HG02588 (cell line): ENCODE results near the gene EEF1A2.

ENCODE experiments used
- ATAC-seq: cut with Tn5 transposase; IDR thresholded peaks from one replicate; pipeline ENCODE4 v1.9.1; 2021; ENCODE audit warnings: mild to moderate bottlenecking, moderate library complexity; ENCODE audit not compliant: unreplicated experiment

EEF1A2 gene

GRCh38 chr20:63537525-63538203 lies 38.8 kb upstream of the EEF1A2 start:
- ATAC-seq: peak; percentile 77

GRCh38 chr20:63536997-63537524 lies 38.2 kb upstream of the EEF1A2 start, which contains the start of gene PTK6:
Gene PTK6 (minus strand): TSS chr20:63537376. CDS start chr20:63537314, 62 bp downstream.
- ATAC-seq: peak; percentile 7

- ATAC-seq: no peak
These were observed 37.5 kb upstream of the EEF1A2 start for GRCh38 chr20:63536241-63536977.

- ATAC-seq: no peak
These were observed 36.2 kb upstream of the EEF1A2 start for GRCh38 chr20:63534831-63535651.

DNA sequence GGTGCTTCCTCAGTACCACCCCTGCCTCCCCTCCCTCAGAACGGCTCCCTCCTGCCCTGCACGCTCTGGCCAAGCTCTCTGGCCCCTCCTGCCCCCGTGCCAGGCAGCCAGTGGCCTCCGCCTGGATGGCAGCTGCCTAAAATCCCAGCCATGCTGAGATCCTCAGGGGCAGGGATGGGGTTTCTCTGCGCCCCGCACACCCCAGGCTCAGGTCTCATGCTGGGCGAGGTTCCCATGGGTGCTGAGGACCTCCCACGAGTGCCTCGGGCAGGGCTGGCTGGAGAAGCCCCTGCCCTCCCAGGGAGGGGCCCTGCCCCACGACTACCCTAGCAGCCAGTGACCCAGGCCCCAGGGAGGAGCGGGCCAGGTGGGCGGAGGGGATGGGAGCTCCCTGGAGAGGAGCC lies 35.5 kb upstream of the EEF1A2 start:
- ATAC-seq: no peak

DNA sequence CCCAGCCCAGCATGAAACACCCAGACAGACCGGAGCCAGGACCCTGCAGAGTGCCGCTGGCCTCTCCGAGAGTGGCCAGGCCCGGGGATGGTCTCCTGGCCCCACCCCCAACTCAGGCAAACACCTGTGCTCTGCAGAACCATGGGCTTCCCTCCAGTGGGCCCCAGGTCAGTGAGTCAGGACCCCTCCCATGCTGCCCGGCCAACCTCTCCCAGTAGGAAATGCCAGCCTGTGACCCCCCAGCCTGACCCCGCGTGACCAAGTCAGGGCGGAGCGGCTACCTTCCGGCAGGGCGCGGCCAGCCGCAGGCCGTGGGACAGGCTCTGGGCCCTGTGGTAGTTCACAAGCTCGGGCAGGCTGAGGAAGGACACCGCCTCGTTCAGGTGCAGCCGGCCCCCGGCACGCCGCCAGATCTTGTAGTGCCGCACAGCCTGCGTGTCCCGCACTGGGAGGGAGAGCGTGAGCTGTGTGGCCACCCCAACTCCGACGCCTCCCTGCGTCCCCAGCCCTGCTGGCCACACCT lies 35.0 kb upstream of the EEF1A2 start:
- no peak for ATAC-seq

- ATAC-seq: no peak
These were observed 34.5 kb upstream of the EEF1A2 start for GRCh38 chr20:63533388-63533787.

DNA sequence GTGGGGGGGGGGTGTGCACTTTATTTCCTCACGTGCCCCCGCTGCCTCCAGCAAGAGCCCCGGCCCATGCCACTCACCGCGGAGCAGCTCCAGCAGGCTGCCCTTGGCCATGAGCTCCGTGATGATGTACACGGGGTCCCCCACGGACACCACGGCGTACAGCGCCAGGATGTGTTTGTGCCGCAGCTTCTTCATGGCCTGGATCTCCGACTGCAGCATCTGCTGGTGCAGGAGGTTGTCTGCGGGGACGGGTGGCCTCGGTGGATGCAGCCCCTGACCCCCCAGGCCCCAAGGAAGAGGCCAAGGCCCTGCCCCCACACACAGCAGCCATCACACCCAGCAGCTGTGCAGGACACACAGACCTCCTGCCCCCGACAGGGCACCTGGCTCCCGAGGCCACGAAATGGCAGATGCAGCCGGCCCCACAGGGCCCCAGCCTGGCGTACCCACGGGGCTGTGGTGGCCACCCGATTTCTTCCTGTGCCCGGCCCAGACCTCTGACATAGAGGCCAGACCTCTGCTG lies 33.6 kb upstream of the EEF1A2 start:
- no peak for ATAC-seq

- no peak for ATAC-seq
These were observed 33.0 kb upstream of the EEF1A2 start for GRCh38 chr20:63531686-63532448.

- no peak for ATAC-seq
These were observed 31.9 kb upstream of the EEF1A2 start for GRCh38 chr20:63530788-63531160.

GRCh38 chr20:63529861-63530787 lies 31.2 kb upstream of the EEF1A2 start:
- ATAC-seq: no peak

DNA sequence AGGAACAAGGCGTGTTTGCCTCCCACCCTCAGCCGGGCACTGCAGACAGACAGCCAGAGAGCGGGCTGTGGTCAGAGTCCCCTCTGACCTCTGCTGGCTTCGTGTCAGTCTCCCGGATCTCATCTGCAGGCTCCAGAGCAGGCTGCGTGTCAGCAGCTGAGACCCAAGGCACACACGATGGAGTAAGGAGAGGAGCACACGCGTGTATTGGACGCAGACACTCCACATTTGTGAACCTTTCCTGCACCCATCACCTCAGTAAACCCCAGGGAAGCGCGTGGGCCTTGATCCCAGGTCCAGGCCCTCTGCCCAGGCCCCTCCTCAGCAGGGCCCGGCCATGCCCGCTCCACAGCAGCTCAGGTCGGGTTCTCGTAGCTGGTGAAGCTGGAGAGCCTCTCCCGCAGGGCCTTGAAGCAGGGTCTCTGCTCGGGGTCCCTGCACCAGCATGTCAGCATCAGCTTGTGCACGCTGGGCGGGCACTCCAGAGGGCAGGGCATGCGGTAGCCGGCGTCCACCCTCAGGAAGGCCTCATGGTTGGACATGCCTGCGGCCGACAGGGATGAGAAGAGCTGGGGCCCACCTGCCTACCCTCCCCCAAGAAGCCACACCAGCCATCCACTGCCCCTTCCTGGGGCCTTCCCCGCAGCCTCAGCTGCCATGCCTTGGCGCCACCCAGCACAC lies 30.4 kb upstream of the EEF1A2 start:
- ATAC-seq: no peak

- no peak for ATAC-seq
These were observed 28.3 kb upstream of the EEF1A2 start for GRCh38 chr20:63527184-63527583.

- no peak for ATAC-seq
These were observed 27.1 kb upstream of the EEF1A2 start for GRCh38 chr20:63525971-63526370.

DNA sequence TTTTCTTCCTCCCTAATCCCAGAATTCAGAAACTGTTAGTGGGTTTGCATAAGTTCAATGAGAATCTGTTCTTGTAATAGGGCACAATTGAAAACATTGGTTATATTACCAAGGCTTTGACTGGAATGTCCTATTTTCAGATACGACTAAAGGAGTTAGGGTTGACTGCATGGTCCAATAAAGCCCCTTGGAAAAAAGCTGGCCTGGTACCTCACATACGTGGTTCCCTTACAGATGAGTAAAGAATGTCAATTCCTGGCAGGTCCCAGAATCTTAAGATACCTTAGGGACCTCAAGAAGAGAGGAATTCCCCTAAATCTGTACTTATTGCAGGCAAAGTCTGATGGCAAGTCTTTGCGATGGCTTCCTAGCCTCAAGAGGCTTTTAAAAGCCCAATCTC lies 26.3 kb upstream of the EEF1A2 start:
- no peak for ATAC-seq

GRCh38 chr20:63522981-63523611 lies 24.2 kb upstream of the EEF1A2 start:
- no peak for ATAC-seq

- ATAC-seq: no peak
These were observed 23.4 kb upstream of the EEF1A2 start for GRCh38 chr20:63522091-63522868.
